HG03097 (cell line): Measurements from ENCODE around the gene KRTAP10-10.
"Not testable (repeated sequence)": the region's sequence is repeated elsewhere in the genome, so short reads cannot be mapped to it uniquely, and the experiment has no call there.

ENCODE experiments used
- ATAC-seq: cut with Tn5 transposase; IDR thresholded peaks from one replicate; pipeline ENCODE4 v1.9.1; 2021; ENCODE audit not compliant: unreplicated experiment, low FRiP score

KRTAP10-10 gene

GRCh38 chr21:44671911-44672310 lies 34.8 kb downstream of the KRTAP10-10 start:
- no peak for ATAC-seq

DNA sequence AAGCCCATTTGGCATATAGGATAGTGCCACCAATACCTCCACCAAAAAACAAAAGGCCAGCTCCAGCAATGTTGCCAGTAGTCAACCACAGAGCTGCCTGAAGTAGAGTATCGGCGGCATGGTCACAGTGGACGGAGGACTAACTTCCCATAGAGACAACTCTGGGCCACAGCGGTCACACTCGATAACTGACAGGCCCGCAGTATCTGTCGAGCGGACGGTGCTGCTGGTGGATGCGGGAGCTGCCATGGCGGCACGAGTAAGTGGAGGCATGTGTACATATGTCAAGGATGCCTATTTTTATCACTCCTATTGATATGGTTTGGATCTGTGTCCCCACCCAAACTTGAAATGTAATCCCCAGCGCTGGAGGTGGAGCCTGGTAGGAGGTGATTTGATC lies 40.7 kb downstream of the KRTAP10-10 start:
- no peak for ATAC-seq

DNA sequence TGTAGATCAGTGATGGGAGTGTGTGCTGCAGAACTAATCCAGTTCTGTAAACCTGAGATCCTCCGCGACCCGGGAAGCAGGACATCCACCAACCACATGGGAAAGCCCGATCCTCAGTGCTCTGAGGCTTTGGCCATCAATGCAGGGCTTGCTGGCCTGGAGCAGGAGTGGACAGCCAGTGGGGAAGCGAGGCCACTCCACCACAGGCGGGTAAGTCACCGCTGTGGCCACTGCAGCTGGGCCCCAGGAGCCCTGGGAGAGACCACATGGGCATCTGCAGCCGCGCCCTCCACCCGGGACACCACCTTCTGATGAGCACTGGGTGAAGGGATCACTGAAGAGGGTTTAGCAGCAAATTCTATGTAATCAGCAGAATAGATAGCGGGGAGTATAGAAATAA lies 44.0 kb downstream of the KRTAP10-10 start:
- no peak for ATAC-seq

DNA sequence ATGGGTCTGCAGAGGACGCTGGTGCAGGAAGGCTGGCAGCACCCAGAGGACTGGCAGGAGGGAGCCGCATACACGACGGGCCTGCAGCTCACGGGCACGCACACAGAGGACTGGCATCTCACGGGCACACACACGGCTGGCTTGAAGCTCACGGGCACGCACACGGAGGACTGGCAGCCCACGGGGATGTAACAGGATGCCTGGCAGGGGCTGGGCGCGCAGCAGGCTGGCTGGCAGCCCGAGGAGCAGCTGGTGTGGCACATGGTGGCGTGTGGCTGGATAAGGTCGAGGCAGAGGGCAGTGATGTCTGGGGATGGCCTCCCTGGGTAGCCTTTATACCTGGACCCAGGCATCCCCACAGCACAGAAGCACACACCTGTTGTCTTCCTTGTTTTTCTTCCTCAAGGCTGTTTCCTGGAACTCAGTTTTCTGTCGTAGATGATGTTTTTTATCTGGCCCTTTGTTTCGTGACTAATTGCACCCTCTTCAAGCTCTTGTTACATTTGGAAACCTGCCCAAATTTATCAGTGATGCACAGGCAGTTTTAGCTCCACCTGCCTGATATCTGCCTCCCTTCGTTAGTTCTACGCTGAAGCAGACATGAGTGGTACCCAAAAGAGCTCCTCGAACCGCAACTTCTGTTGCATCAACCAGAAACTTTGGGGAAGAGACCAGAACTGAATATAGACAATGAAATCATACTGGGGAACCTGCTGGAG lies 44.9 kb downstream of the KRTAP10-10 start, which contains the start of gene KRTAP12-1:
KRTAP12-1 (minus strand) TSS at position 303 of the 719 bp plus-strand sequence; CDS start at position 263, 40 bp downstream.
- no peak for ATAC-seq

GRCh38 chr21:44682580-44683151 lies 45.5 kb downstream of the KRTAP10-10 start:
- no peak for ATAC-seq

DNA sequence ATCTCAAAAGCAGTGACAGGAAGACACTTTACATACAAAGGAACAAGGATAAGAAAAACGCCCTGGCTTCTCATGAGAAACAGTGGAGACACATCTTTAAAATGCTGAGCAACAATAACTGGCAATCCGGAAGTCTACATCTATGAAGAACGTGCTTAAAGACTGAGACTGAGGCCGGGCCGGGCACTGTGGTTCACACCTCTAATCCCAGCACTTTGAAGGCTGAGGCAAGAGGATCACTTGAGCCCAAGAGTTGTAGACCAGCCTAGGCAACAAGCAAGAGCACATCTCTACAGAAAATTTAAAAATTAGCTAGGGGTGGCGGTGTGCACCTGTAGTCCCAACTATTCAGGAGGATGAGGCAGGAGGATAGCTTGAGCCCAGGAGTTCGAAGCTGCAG lies 46.9 kb downstream of the KRTAP10-10 start:
- ATAC-seq: no peak

DNA sequence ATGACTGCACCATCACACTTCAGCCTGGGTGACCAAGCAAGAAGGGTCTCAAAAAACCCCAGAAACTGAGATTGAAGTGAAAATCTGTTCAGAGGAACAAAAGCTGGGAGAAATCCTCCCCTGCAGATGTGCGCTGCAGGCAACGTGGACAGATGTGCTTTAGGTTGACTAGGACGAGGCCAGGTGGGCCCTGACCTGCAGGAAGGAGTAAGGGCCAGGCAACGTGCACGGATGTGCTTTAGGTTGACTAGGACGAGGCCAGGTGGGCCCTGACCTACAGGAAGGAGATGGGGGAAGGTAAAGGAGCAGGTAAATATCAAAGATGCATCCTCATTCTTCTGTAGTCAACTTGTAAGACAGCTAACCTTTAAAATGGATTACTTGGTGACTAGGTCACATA lies 47.3 kb downstream of the KRTAP10-10 start:
- no peak for ATAC-seq

DNA sequence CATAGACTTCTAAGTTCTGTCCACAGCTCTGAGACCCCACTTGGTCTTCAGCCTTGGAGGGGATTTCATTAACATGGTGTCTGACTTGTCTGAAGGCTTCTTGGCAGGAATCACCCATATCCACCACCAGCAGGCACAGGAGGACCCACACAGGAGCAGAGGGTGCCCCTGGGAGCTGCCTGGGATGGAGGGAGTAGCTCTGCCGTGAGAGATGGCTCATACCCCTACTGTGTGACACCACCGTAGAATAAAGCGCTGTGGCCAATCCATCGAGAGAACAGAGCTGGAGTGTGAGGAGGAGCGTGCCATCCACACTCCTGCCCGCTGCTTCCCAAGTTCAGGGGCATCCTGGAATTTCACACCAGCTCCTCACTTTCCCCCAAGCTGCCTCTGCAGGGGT lies 47.9 kb downstream of the KRTAP10-10 start:
- not testable (repeated sequence) for ATAC-seq

GRCh38 chr21:44686000-44686781 lies 49.0 kb downstream of the KRTAP10-10 start:
- ATAC-seq: no peak

GRCh38 chr21:44686843-44687561 lies 49.8 kb downstream of the KRTAP10-10 start:
- no peak for ATAC-seq

DNA sequence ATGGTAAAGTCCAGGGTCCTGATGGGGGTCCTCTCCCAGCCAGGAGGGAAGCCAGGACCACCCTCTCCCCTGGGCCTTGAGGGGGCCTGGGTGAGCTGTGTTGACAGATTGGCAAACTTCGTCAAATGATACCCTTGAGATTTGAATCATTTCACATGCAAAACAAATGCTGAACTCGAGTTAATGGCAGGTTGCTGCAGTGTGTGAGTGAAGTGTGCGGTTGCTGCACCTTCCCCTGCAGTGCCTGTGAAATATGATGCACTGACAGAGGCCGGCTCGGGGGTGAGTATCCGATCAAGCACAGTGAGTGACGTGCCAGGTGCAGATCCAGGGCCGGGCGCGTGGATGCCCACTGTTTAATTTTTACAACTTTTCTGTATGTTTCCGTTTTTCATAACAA lies 50.5 kb downstream of the KRTAP10-10 start:
- no peak for ATAC-seq
